Measurements from ENCODE around the gene TRMU.

DNA sequence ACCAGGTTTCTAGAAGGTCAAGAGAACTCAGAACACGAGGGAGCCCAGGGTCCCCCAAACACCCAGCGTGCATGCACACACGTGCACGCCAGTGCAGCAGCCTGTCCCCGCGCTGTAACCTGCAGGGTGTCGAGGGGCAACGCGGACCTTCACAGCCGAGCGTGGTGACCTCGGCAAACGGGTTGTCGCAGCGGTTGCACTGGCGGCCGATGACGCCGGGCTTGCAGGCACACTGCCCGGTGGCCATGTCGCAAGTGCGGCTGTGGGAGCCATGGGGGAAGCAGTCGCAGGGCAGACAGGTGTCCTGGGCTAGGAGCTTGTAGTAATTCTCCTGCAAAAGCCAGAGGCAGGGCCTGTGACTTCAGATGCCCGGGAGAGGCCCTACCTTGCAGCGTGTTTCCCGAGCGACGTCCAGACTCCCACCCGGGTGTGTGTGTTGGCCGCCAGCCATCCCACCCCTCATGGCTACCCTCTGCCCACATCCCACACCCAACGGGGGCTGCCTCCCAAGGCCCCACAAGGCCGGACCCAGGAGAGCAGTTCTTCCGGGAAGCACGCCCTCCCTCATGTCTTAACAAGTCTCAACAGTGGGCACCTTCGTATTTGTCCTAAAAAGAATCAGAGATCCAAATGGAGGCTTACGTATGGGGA is 56.1 kb downstream of the TRMU start:
- no peak for TF ChIP-seq CTCF (conservative IDR thresholded peaks at IDR 0.05)
- TF ChIP-seq ZFX (IDR thresholded peaks at IDR 0.05) = no peak
